HCT116 (cell line): ENCODE data around the gene OR6P1. TPM values are rescaled to one million over a fixed set of nuclear protein-coding genes. Genes with fewer than 3 reads are reported as not detected.

Experiments
- ATAC-seq: fragments of 200-7000 bp; cut with Tn5 transposase; 2 replicates; pipeline ENCODE4 v1.9.1; 2020; ENCODE audit warnings: mild to moderate bottlenecking, moderate library complexity
- BruUV-seq: library from RNA; stranded (reverse); fragments of 400-500 nt; replicated peaks from 2 replicates; lab custom pipeline; 2021; lab: Mats Ljungman, UMichigan
- CTCF ChIA-PET: fragments of 300-600 bp; sonication (Branson Sonifier 250); formaldehyde crosslinking; loops from one replicate; lab custom pipeline; 2021; ENCODE audit warnings: antibody characterized with exemption; lab: Charles Lee
- POLR2A ChIA-PET: fragments of 300-600, 350-600 bp; sonication (Branson Sonifier 250); formaldehyde crosslinking; loops from one replicate; lab custom pipeline; 2021; ENCODE audit warnings: antibody characterized with exemption; lab: Charles Lee
- RAD21 ChIA-PET, 2 experiments: fragments of 300-600 bp; sonication (Branson Sonifier 250); formaldehyde crosslinking; loops; one replicate each; lab custom pipeline; 2023; ENCODE audit warnings: low total read pairs in 2 of 2; ENCODE audit not compliant: uncharacterized antibody in 2 of 2, unreplicated experiment in 2 of 2, low non-redundant PET in 1 of 2; lab: Charles Lee
- DNase-seq: peaks from one replicate; pipeline ENCODE4 v3.0.0-alpha.2; 2010; ENCODE audit warnings: low read depth, low spot score
- H2AFZ ChIP-seq: fragments of 200-600 bp; shearing (Covaris generic), sonication (generic); 2 replicates; pipeline ENCODE4 v1.6.1; 2017; ENCODE audit warnings: low read depth, mixed run types, mixed read lengths, antibody characterized with exemption, low read length; ENCODE audit not compliant: poor library complexity, severe bottlenecking
- H3K27ac ChIP-seq: 2 replicates; pipeline ENCODE4 v1.5.1; 2012; ENCODE audit warnings: low read depth, low read length
- H3K27me3 ChIP-seq: fragments of 200-600 bp; sonication (generic); 2 replicates; pipeline ENCODE4 v1.6.1; 2016; ENCODE audit warnings: mixed run types, low read length, mixed read lengths; ENCODE audit not compliant: insufficient read depth
- H3K36me3 ChIP-seq, 2 experiments: fragments of 200-500 bp in 1 of 2; fragments of 200-600 bp in 1 of 2; sonication (Bioruptor generic) in 1 of 2; sonication (generic) in 1 of 2; 2 replicates each; pipeline versions ENCODE4 v1.5.1 to v1.6.1; 2014 to 2016; ENCODE audit warnings: low read length in 2 of 2, inconsistent platforms in 1 of 2, mixed read lengths in 1 of 2, mixed run types in 1 of 2; ENCODE audit not compliant: insufficient read depth in 2 of 2, control insufficient read depth in 1 of 2
- H3K4me1 ChIP-seq, 2 experiments: fragments of 200-600 bp in 1 of 2; sonication (generic) in 1 of 2; 2 replicates each; pipeline versions ENCODE4 v1.5.1 to v1.6.1; 2012 to 2017; ENCODE audit warnings: low read length in 2 of 2, inconsistent platforms in 1 of 2, mild to moderate bottlenecking in 1 of 2, mixed read lengths in 1 of 2, mixed run types in 1 of 2, moderate library complexity in 1 of 2; ENCODE audit not compliant: insufficient read depth in 2 of 2, control insufficient read depth in 1 of 2
- H3K4me2 ChIP-seq: fragments of 200-600 bp; sonication (generic); 2 replicates; pipeline ENCODE4 v1.6.1; 2017; ENCODE audit warnings: mixed run types, low read length, mixed read lengths
- H3K4me3 ChIP-seq, 2 experiments: fragments of 200-600 bp in 1 of 2; sonication (generic) in 1 of 2; replicated peaks in 1 of 2; 2 replicates each; pipeline ENCODE4 v1.5.1; 2011 to 2016; ENCODE audit warnings: low read length in 2 of 2, control low read depth in 1 of 2, low read depth in 1 of 2, mild to moderate bottlenecking in 1 of 2, mixed read lengths in 1 of 2, mixed run types in 1 of 2
- H3K79me2 ChIP-seq: fragments of 200-600 bp; sonication (generic); 2 replicates; pipeline ENCODE4 v1.6.1; 2017; ENCODE audit warnings: mild to moderate bottlenecking, mixed run types, low read length, moderate library complexity, mixed read lengths; ENCODE audit not compliant: insufficient read depth
- H3K9ac ChIP-seq: fragments of 200-600 bp; sonication (generic); 2 replicates; pipeline ENCODE4 v1.6.1; 2016; ENCODE audit warnings: low read length, mixed read lengths
- H3K9me2 ChIP-seq: fragments of 200-600 bp; sonication (generic), shearing (Covaris generic); 2 replicates; pipeline ENCODE4 v1.6.1; 2017; ENCODE audit warnings: mixed run types, mild to moderate bottlenecking, moderate library complexity; ENCODE audit not compliant: insufficient read depth
- H3K9me3 ChIP-seq, 2 experiments: fragments of 200-500 bp in 1 of 2; fragments of 200-600 bp in 1 of 2; sonication (Bioruptor generic) in 1 of 2; sonication (generic) in 1 of 2; 2 replicates each; pipeline ENCODE4 v1.6.1; 2014 to 2017; ENCODE audit warnings: low read length in 2 of 2, mixed read lengths in 2 of 2, inconsistent platforms in 1 of 2, low read depth in 1 of 2, mild to moderate bottlenecking in 1 of 2, mixed run types in 1 of 2, moderate library complexity in 1 of 2; ENCODE audit not compliant: control insufficient read depth in 1 of 2, insufficient read depth in 1 of 2
- H4K20me1 ChIP-seq: fragments of 200-600 bp; sonication (generic), shearing (Covaris generic); 2 replicates; pipeline ENCODE4 v1.6.1; 2017; ENCODE audit warnings: mixed run types, mild to moderate bottlenecking, moderate library complexity; ENCODE audit not compliant: insufficient read depth
- ELF1 ChIP-seq: IDR thresholded peaks from 2 replicates; pipeline ENCODE4 v1.6.1; 2012; ENCODE audit warnings: low read depth, borderline replicate concordance
- FOSL1 ChIP-seq: IDR thresholded peaks from 2 replicates; pipeline ENCODE4 v1.6.1; 2012; ENCODE audit warnings: low read depth
- POLR2A ChIP-seq: IDR thresholded peaks from 2 replicates; pipeline ENCODE4 v1.7.0; 2011; ENCODE audit warnings: borderline replicate concordance; ENCODE audit not compliant: insufficient read depth, insufficient read length; ENCODE audit errors: extremely low read depth
- POLR2AphosphoS5 ChIP-seq: IDR thresholded peaks from 2 replicates; pipeline ENCODE4 v1.6.1; 2011; ENCODE audit warnings: mild to moderate bottlenecking, low read depth, low read length, moderate library complexity
- SIN3A ChIP-seq: IDR thresholded peaks from 2 replicates; pipeline ENCODE4 v1.6.1; 2012; ENCODE audit warnings: low read depth
- SRF ChIP-seq: IDR thresholded peaks from 2 replicates; pipeline ENCODE4 v1.6.1; 2012; ENCODE audit warnings: low read depth
- TCF7L2 ChIP-seq: IDR thresholded peaks from 2 replicates; pipeline ENCODE4 v1.7.0; 2011; ENCODE audit warnings: borderline replicate concordance, inconsistent platforms; ENCODE audit not compliant: insufficient read depth, insufficient read length; ENCODE audit errors: extremely low read depth
- YY1 ChIP-seq: IDR thresholded peaks from 2 replicates; pipeline ENCODE4 v1.6.1; 2011; ENCODE audit warnings: low read length, low read depth, moderate library complexity, mild to moderate bottlenecking; ENCODE audit not compliant: insufficient replicate concordance; ENCODE audit errors: extremely low read depth
- ZFX ChIP-seq: fragments of 450-650 bp; IDR thresholded peaks from 2 replicates; pipeline ENCODE4 v1.6.1; 2017
- ZNF274 ChIP-seq: fragments of 200-500 bp; sonication (Bioruptor generic); IDR thresholded peaks from 2 replicates; pipeline ENCODE4 v1.6.1; 2014; ENCODE audit warnings: mild to moderate bottlenecking, low read depth, low read length, inconsistent platforms
- intact Hi-C: fragments of 100-400 bp; cut with micrococcal nuclease; formaldehyde crosslinking; loops from 2 replicates; pipeline ENCODE4 v1.10.0; 2022
- total RNA-seq: library from RNA; stranded (reverse); gene quantifications from one replicate; pipeline ENCODE4 v1.2.1, GENCODE V29; 2021; ENCODE audit not compliant: unreplicated experiment
- TF ChIP-seq, protein P1 (sequence below): IDR thresholded peaks from 2 replicates; pipeline ENCODE4 v1.6.1; 2011; ENCODE audit warnings: mild to moderate bottlenecking, low read length, moderate library complexity; ENCODE audit not compliant: insufficient replicate concordance; ENCODE audit errors: extremely low read depth
- TF ChIP-seq, protein P2 (sequence below): IDR thresholded peaks from 2 replicates; pipeline ENCODE4 v1.6.1; 2012

Gene OR6P1
- total RNA-seq, 1 experiment from 2014 or later, result not detected

DNA sequence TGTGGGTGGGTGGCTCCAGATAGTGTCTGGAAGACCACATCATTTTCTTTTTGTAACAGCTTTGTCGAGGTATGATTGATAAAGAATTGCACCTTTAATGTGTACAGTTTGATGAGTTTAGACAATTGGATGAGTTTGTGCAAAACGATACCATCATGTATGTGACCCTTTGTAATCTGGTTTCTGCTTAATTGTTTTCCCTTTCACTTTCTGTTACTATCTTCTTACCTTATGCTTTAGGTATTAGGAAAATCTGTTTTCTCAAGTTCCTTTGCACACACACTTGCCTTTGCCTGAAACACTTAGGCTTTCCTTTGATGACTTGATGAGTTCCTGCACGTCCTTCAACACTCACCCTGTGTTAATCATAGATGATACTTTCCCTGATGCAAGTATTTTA, 41.5 kb upstream of the OR6P1 start (continued):
- TF ChIP-seq SIN3A (no peak), ZFX (no peak)
- TF ChIP-seq, protein P1, sequence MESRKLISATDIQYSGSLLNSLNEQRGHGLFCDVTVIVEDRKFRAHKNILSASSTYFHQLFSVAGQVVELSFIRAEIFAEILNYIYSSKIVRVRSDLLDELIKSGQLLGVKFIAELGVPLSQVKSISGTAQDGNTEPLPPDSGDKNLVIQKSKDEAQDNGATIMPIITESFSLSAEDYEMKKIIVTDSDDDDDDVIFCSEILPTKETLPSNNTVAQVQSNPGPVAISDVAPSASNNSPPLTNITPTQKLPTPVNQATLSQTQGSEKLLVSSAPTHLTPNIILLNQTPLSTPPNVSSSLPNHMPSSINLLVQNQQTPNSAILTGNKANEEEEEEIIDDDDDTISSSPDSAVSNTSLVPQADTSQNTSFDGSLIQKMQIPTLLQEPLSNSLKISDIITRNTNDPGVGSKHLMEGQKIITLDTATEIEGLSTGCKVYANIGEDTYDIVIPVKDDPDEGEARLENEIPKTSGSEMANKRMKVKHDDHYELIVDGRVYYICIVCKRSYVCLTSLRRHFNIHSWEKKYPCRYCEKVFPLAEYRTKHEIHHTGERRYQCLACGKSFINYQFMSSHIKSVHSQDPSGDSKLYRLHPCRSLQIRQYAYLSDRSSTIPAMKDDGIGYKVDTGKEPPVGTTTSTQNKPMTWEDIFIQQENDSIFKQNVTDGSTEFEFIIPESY, result no peak

DNA sequence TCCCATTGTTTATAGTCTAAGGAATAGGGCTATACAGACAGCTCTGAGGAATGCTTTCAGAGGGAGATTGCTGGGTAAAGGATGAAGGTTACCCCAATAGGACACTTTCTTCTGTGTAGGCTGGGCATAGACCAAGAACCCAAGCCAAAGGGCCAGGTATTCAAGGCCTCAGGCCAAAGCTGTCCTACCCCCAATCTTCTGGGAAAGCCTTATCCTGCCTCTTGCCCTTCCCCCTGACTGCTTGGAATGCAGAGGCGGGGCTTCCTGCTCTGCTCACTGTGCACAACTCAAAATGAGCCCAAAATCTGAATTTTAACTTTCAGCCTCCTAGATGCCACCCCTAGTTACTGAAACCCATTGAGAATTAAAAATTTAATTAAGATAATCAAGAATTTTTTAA, 36.9 kb upstream of the OR6P1 start:
- Histone ChIP-seq H3K79me2 (no peaks in the 10 kb centered on the region), H3K9me2 (no peaks in the 10 kb centered on the region), H2AFZ (no peak overlapping the region), H3K27me3 (no peaks in the 10 kb centered on the region), H3K27ac (no peak overlapping the region), H3K4me1 (no peaks in the 10 kb centered on the region), H3K36me3 (no peaks in the 10 kb centered on the region), H3K4me3 (no peak overlapping the region), H3K4me2 (no peak overlapping the region), H3K9ac (no peak overlapping the region)
- DNase-seq (no peak), ATAC-seq (no peak)
- ChIA-PET POLR2A (no interaction called here), RAD21 (no interaction called here), CTCF (no interaction called here)
- intact Hi-C loops, result no loop called here
- no peak for TF ChIP-seq YY1
- TF ChIP-seq TCF7L2, result no peak
- no peak for TF ChIP-seq ELF1
- no peak for TF ChIP-seq POLR2AphosphoS5
- no peak for TF ChIP-seq POLR2A
- no peak for TF ChIP-seq ZNF274
- TF ChIP-seq, protein P2, sequence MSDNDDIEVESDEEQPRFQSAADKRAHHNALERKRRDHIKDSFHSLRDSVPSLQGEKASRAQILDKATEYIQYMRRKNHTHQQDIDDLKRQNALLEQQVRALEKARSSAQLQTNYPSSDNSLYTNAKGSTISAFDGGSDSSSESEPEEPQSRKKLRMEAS, result no peak
- no peak for TF ChIP-seq SRF
- TF ChIP-seq, protein P1, result no peak
- no peak for TF ChIP-seq FOSL1
- TF ChIP-seq, all 23 proteins: peak for 0
- H4K20me1 ChIP-seq, result no peaks in the 10 kb centered on the region; the same call in 1 of the 2 replicates
- H3K9me3 ChIP-seq, result 0 out of 4 replicates have a peak, but pooled peaks cover 0 to 4% of the 10 kb centered on the region in 2 experiments
- no TSS peak for BruUV-seq
